ENCODE results near the gene FBLL1. TPM values are rescaled to one million over a fixed set of nuclear protein-coding genes. Genes with fewer than 3 reads are reported as not detected.

The FBLL1 gene
- polyA plus RNA-seq, 1 donor (not counting 4 experiments of a cell fraction or from before 2014, with no cell fraction given): not detected

- Histone ChIP-seq H3K4me1 (ENCODE audit: control insufficient read depth, extremely low read depth, insufficient read depth, low read length) (no peaks in the 10 kb centered on the region), H3K4me3 (ENCODE audit: control insufficient read depth in 2 of 3, extremely low read depth in 1 of 3, insufficient read depth in 2 of 3, low read depth in 1 of 3, low read length in 3 of 3) (no peak overlapping the region), H3K9me3 (ENCODE audit: control insufficient read depth, low read depth, low read length) (no peaks in the 10 kb centered on the region), H3K36me3 (ENCODE audit: control insufficient read depth in 2 of 2, extremely low read depth in 1 of 2, insufficient read depth in 2 of 2, low read length in 2 of 2) (peaks cover 5 to 14% of the 10 kb centered on the region in 2 experiments), H3K79me2 (ENCODE audit: control insufficient read depth, insufficient read depth, low read length) (peaks cover 24% of the 10 kb centered on the region), H2AFZ (ENCODE audit: control insufficient read depth, low read length) (no peak overlapping the region), H3K9me1 (ENCODE audit: control insufficient read depth, extremely low read depth, insufficient read depth, low read length) (no peaks in the 10 kb centered on the region), H3K4me2 (ENCODE audit: control insufficient read depth, extremely low read depth, insufficient read depth, low read depth, low read length) (no peak overlapping the region), H4K20me1 (ENCODE audit: control insufficient read depth, extremely low read depth, insufficient read depth, low read length) (no peaks in the 10 kb centered on the region), H3K27ac (ENCODE audit: control insufficient read depth, insufficient read depth, low read length) (no peak overlapping the region), H3K9ac (ENCODE audit: control insufficient read depth, extremely low read depth, insufficient read depth, low read length) (no peak overlapping the region), H3K27me3 (ENCODE audit: control insufficient read depth, extremely low read depth, insufficient read depth, low read length) (no peaks in the 10 kb centered on the region)
- dilution Hi-C loops (cut with MboI; ENCODE audit: extremely low pct_ligation_motif_present, low sequenced_read_pairs): no loop called here
- DNase-seq (ENCODE audit: low read depth, low spot score) (no peak), FAIRE-seq (no peak)
- TF ChIP-seq CTCF (optimal IDR thresholded peaks at IDR 0.05 in 1 of 3, IDR thresholded peaks at IDR 0.05 in 1 of 3, conservative IDR thresholded peaks at IDR 0.05 in 1 of 3; ENCODE audit: extremely low read depth in 1 of 3, insufficient read depth in 2 of 3, low read length in 3 of 3) (no peak), EZH2 (IDR thresholded peaks at IDR 0.05; ENCODE audit: low read length) (no peak)
Measured at GRCh38 chr5:168550656-168551055, 21.6 kb downstream of the FBLL1 start.

- Histone ChIP-seq H3K9me1 (ENCODE audit: control insufficient read depth, extremely low read depth, insufficient read depth, low read length) (no peaks in the 10 kb centered on the region), H4K20me1 (ENCODE audit: control insufficient read depth, extremely low read depth, insufficient read depth, low read length) (no peaks in the 10 kb centered on the region), H3K4me2 (ENCODE audit: control insufficient read depth, extremely low read depth, insufficient read depth, low read depth, low read length) (no peak overlapping the region), H2AFZ (ENCODE audit: control insufficient read depth, low read length) (no peak overlapping the region), H3K9ac (ENCODE audit: control insufficient read depth, extremely low read depth, insufficient read depth, low read length) (no peak overlapping the region), H3K27me3 (ENCODE audit: control insufficient read depth, extremely low read depth, insufficient read depth, low read length) (no peaks in the 10 kb centered on the region), H3K9me3 (ENCODE audit: control insufficient read depth, low read depth, low read length) (no peaks in the 10 kb centered on the region), H3K27ac (ENCODE audit: control insufficient read depth, insufficient read depth, low read length) (no peak overlapping the region), H3K4me1 (ENCODE audit: control insufficient read depth, extremely low read depth, insufficient read depth, low read length) (no peaks in the 10 kb centered on the region), H3K4me3 (ENCODE audit: control insufficient read depth in 2 of 3, extremely low read depth in 1 of 3, insufficient read depth in 2 of 3, low read depth in 1 of 3, low read length in 3 of 3) (no peak overlapping the region), H3K36me3 (ENCODE audit: control insufficient read depth in 2 of 2, extremely low read depth in 1 of 2, insufficient read depth in 2 of 2, low read length in 2 of 2) (peaks cover 8 to 14% of the 10 kb centered on the region in 2 experiments), H3K79me2 (ENCODE audit: control insufficient read depth, insufficient read depth, low read length) (peaks cover 26% of the 10 kb centered on the region)
- dilution Hi-C loops (cut with MboI; ENCODE audit: extremely low pct_ligation_motif_present, low sequenced_read_pairs): no loop called here
- TF ChIP-seq EZH2 (IDR thresholded peaks at IDR 0.05; ENCODE audit: low read length): no peak
- TF ChIP-seq CTCF (optimal IDR thresholded peaks at IDR 0.05 in 1 of 3, IDR thresholded peaks at IDR 0.05 in 1 of 3, conservative IDR thresholded peaks at IDR 0.05 in 1 of 3; ENCODE audit: extremely low read depth in 1 of 3, insufficient read depth in 2 of 3, low read length in 3 of 3): no peak
- no peak for FAIRE-seq
- no peak for DNase-seq (ENCODE audit: low read depth, low spot score)
Measured at GRCh38 chr5:168552146-168552545, 23.0 kb downstream of the FBLL1 start.

All from keratinocyte (primary cell).